Dermis microvascular lymphatic vessel endothelial cell (primary cell): ENCODE measurements around the gene ZC3H4. TPM values are rescaled to one million over a fixed set of nuclear protein-coding genes. Genes with fewer than 3 reads are reported as not detected.

Experiments
- DNase-seq, 2 donors: peaks; one replicate each; pipeline versions ENCODE4 v3.0.0 to v3.0.0-alpha.2; 2010; ENCODE audit warnings: low read depth in 2 of 2
- total RNA-seq: library from RNA; depleted of rRNA; stranded (reverse); fragments of >200 nt; gene quantifications from 2 replicates; pipeline ENCODE4 v1.2.1, GENCODE V29; 2014

The ZC3H4 gene
- 7.8 and 8.6 TPM in 2 replicates for total RNA-seq

DNA sequence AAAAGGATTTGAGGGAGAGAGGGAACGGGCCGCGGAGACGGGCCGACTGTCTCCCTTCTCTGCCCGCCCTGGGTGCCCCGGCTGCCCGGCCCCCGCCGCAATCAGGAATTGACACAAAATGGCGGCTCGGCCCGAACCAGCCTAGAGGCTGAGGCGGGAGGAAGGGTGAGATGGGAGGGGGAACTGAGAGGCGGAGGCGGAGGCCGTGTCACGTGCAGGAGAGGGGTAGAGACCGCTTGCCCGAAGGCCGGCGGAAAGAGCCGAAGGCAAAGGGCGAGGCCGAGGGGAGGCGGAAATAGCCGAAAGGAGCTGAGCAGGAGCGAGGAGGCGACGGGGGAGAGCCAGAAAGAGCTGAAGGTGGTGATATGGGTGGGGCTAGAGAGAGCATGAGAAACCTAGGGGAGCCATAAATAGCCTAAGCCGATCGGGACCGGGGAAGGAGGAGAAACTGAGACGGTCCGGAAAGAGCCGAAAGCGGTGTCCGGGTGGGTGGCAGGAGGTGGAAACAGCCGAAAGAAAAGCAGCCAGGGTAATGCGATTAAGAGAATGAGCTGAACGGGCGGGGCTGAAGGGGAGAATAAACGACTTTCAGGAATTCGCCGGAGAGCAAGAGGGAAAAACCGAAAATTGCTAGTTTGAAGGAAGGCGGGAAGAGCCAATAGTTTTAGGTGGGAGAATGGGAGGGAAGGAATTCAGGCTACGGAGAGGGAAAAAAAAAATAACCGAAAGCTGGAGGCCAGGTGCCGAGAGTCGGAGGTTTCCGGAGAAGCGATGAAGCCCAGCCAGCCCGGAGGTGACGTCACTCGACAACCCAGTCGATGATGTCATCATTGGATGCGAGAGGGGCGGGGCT is at the start of gene ZC3H4:
Gene ZC3H4 (minus strand): TSS at position 780 of the 853 bp plus-strand sequence. CDS start 1,192 bp downstream, outside the sequence.
- peak; percentile 95 to 99 for DNase-seq

DNA sequence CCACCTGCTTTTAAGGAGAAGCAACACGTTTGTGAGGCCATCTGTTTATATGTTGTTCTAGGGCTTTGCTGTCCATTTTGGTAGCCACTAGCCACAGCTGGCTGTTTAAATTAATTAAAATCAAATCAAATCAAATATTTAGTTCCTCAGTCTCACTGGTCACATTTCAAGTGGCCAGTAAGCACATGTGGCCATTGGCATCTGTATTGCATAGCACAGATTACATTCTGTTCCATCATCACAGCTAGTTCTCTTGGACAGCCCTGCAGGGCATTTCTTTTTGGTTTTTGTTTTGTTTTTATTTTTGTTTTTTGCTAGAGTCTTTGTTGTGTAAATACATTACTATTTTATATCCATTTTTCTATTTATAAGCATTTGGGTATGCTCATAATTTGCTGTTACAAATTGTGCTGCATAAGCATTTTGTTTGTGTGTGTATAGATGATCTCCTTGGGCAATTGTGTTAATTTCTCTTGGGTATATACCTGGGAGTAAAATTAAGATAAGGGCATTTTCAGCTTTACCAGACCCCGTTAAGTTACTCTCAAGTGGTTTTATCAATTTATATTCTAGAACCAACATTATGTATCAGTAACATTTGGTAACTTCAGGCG is 48.4 kb upstream of the ZC3H4 start:
- no peak for DNase-seq

DNA sequence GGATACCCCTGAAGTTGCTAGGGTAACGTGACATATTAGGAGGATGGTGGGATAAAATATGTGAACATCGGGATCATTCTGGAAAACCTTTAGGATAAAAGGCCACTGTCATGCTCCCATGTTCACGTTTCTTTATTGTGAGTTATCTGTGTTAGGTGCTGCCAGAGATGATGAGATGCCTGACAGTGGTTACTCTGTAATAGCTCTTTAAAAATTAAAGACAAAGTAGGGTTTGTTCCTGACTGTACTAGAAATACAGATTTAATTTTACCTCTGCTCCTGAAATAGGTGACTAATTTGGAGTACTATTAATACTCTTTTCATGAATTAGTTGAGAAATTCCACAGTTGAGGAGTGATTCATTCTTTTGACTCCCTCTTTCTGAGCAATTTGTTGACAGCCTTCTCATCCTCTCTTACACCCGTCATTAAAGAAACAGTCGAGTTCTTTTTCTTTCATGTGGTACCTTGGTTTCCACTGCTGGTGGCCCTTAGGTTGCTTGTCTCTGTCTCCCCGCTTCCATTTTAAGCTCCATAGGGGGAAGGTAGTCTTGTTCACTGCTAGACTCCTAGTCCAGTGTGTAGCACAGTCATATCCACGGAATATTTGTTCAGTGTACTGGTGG is 45.4 kb upstream of the ZC3H4 start:
- peak in 1 of 2 donors; percentile 78 for DNase-seq

DNA sequence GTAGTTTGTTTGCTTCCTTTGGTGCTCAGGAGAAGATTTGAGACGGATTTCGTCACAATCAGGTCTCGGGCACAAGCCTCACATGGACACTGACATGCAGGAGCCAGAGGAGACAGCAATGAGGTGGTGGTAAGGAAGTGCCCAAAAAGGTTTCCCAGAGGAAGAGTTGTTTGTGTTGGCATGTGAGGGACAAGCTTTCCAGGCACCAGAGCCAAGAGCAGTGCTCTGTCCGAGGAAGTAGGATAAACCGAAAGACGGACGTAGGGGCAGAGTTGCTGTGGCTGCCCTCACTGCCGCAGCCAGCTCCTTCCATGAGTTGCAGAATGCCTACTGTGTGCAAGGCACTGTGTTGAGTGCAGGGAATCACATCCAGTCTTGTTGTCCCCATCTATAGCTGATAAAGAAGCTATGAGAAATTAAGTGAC is 44.8 kb upstream of the ZC3H4 start:
- peak; percentile 80 to 88 for DNase-seq

DNA sequence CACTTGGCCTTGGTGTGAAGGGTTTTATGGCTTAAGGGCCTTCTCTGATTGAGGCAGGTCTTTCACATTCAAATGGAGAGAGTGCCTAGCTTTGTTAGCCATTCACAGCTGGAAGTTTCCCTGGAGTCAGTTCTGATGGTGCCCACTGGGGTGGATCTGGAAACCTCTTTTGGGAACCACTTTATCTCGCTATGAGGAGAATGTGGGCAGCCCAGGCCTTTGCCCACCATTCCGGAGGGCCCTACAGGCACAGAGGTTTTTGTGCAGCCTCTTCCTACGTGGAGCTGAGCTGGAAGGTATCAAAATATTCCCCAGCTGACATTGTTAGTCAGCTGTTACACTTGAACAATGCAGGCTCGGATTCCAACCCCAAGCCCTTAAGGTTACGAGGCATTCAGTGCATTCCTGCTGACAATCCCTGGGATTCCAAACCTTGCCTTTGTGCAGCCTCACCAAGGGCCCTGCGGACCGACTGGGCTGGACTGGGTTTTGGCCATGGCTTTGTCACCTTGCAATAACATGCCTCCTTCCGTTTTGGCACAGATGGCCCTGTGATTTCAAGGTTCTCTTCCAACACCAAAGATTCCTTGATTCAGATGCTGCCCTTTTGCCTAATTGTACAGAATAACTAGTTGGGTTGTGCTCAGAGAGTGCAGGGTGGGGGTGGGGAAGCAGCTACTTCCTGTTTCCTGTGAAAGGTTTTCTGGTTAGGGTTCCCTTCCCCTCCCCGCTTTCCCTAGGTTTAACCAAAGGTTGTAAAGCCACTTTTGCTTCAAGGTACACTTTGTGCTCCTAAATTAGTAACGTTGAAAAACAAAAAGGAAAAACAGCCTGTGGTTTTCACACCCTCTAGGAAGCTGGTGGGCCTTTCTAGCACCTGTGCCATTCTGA is 44.1 kb upstream of the ZC3H4 start:
- peak; percentile 80 to 94 for DNase-seq

DNA sequence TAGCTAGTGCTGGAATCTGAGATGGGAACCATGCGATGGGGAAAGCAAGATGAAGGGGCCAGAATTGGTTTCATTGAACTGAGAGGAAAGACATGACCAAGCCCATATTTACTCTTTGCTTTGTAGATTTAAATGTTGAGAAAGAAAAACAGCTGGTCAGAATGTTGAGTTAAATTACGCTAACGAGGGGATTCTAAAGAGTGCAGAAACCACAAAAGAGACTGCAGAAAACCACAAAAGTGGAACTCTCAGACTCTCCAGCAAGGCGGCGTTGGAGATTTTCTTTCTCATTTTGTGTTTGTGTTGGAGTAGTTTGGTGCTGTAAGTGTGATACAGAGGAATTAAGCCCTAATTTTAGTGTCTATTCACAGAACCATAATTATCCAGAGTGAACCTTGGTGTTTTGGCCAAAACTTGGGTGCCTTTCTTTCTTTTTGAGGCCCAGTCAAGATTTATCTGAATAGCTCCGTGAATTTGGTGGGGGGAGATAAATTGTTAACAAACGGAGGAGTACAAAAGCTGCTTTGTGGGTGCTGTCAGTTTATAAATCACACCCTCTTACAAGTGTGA is 43.4 kb upstream of the ZC3H4 start:
- DNase-seq: no peak

DNA sequence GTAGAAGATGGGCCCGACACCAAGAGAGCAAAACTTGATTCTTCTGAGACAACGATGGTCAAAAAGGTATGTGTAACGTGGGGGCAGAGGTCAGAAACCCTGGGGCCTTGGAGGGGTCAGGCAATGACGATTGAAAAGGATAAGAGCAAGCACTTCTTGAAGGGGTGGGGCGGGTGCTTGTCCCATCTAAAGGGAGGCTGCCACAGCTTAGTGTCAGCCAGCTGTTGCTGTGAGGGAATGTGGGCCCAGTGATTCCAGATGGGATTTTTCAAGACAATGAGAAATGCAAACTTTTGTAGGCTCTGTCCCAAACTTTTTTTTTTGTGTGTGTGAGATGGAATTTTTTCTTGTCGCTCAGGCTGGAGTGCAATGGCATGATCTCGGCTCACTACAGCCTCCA is 41.6 kb upstream of the ZC3H4 start:
- no peak for DNase-seq

DNA sequence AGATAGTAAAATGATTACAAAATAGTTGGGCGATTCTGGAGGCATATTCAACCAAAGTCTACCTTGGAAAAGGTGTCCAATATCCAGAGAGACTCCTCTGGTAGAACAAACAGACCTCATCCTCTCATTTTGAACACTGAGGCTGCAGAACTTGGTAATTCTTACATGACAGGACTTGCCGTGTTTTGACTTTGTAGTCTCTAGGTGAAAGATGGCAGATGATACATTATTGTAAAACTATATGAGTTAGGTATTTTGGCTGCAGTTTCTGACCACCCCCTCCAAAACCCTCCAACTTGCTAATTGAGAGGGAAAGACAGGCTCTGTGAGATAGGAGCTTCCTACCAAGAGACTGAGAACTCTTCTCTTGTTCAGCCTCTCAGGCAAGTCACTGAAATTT is 39.7 kb upstream of the ZC3H4 start:
- DNase-seq: no peak

DNA sequence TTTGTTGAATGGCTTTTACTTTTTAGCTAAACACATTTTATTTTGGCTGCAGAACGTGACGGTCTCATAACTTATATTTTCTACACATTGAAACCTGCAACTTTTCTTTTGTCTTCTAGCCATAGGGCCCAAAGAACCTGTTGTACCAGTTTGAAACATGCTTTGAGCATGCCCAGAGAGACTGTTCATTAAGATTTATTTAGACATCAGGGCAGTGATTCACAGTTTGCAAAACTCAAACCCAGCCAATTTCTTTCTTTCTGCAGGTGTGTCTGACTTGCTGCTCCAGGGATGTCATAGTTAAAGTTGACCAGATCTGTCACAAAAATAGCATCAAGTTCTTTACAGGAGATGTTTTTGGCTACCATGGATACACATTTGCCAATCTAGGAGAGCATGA is 39.1 kb upstream of the ZC3H4 start:
- DNase-seq: no peak

DNA sequence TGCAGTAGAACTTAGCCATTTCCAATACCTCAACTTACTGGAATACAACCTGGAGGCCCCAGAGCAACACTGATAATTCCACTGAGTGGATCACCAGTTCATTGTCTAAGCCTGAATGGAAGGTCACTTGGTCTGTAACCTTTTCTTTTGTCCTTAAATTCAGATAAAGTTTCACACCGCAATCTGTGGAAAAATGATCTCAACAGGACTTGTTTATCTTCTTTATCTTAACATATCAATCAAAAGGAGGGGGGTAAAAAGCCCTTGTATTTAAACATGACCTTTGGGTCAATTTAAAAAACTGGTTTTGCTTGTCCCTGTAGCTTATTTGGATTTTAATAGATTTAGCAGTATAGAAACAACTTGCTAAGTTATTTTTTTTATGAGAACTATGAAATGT is 38.6 kb upstream of the ZC3H4 start:
- peak; percentile 44 to 81 for DNase-seq

DNA sequence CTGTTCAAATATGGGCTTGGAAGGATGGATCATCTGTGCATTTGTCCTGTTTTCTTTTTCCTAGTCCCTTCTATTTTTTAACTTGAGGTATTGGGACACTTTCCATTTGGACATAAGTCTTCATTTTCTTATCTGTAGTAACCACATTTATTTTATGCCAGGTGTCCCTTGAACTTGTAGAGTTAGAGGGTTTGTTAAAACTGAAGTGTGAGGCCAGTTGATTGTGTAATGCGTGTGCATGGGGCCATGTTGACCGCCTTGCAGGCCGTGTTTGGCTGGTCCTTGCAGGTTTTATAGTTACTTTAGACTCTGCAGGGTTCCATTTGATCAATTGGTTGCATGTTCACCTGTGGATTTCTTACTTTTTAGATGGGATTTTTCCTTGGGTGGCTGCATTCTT is 38.1 kb upstream of the ZC3H4 start:
- DNase-seq: no peak

DNA sequence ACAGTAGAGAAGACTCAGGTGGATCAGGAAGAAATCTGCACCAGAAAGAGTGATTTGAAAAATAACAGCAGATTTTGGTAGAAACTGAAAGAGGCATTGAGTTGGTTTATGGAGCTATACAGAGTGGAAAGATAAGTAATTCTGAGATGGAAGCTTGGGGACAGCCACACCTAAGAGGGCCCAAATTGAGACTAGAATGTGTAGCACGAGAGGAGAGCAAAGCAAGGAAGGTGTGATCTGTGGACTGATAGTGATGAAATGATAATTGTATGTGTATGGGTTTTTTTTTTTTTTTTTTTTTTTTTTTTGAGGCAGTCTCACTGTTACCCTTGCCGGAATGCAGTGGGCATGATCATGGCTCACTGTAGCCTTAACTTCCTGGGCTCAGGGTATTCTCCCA is 33.3 kb upstream of the ZC3H4 start:
- DNase-seq: no peak

DNA sequence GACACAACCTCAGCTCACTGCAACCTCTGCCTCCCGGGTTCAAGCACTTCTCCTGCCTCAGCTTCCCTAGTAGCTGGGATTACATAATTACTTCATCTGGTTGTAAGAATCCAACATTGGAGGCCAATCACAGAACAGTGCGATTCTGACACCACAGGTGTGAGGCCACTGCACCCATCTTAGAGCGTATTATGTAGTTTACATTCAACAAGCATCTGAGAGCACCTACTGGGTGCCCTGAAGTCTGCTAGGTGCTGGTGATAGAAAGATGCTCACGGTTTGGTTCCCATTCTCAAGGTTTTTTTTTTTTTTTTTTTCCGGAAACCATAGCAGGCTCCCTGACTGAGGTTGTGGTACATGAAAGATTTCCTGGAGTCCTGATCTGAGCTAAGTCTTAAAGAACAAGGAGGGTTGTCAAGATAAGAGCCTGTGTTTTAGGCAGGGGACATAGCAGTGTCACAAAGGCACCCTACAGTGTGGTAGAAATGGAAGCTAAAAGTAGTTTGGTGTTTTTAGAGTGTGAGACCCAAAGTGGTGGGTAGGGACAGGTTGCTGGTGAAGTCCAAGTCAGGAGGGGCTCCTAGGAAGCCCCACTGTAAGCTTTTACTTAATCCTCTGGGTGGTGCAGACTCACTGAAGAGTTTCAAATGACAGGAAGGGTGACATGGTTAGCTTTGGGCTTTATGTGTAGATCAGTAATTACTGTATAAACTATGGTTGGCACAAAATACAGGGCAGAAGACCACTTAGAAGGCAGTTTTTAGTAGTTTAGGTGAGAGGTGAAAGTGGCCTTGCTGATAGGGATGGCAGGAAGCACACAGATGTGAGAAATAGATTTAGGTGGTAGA is 32.3 kb upstream of the ZC3H4 start:
- no peak for DNase-seq

DNA sequence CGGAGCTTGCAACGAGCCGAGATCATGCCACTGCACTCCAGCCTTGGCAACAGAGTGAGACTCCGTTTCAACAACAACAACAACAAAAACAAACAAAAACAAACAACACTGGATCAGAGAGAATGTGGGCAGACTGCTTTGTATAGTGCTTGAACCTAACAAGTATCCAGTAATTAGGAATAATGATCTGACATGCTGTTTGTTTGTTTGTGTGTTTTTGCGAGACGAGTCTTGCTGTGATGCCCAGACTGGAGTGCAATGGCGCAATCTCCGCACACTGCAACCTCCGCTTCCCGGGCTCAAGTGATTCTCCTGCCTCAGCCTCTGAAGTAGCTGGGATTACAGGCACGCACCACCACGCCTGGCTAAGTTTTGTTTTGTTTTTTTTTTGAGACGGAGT is 31.1 kb upstream of the ZC3H4 start:
- no peak for DNase-seq

DNA sequence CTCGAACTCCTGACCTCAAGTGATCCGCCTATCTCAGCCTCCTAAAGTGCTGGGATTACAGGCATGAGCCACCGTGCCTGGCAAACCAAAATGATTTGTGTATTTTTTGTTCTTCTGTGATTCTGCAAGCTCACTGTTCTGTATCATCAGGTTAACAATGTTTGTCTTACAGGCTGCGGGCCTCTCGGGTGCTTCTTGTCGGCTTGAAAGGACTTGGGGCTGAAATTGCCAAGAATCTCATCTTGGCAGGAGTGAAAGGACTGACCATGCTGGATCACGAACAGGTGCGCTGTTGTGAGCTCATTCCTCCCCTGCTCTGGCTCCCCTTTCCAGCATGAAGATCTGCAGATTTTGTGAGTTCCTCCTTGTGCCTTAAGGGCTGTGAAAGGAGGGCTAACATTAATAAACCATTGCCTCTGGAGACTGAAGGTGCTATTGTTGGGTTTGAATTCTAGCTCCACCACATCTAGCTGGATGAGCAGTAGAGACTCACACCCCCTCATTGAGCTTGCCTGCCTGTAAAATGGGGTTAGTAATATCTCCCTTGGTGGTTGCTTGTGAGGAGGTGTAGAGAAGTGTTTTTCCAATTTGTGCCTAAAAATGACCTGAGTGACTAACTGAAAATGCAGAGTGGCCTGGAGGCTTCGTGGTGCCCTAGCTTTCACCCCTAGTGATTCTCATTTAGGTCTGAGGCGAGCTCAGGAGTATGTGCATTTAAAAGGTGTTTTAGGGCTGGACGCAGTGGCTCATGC is 29.9 kb upstream of the ZC3H4 start:
- no peak for DNase-seq

DNA sequence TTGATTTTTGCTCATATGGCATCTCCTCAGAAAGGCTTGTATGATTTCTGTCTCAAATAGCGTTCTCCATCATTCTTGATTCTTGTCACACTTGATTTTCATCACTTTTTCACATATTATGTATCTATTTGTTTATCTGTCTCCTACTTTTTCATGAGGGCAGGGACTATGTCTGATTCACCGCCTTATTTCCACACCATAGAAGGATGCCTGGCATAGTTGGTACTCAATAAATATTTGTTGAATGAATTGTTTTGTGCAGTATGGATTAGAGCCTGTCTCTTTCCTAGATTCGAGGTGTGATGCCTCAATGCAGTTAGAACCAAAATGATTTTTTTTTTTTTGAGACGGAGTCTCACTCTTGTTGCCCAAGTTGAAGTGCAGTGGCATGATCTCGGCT is 29.2 kb upstream of the ZC3H4 start:
- no peak for DNase-seq

DNA sequence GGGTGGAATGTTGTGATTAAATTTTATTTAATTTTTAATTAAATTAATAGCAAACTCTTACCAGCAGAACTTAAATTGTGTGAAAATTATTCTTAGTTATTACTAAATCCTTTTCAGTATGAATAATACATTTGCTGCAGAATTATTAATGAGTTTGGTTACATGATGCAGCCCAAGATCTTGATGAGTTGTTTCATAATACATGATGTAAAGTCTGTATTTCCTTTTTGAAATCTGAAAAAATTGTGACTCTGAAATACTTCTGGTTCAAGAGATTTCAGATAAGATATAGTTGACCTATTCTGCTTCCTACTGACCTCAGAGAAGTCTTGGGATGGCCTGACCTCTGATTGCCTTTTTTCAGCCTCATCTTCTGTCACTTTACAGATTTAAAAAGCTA is 28.1 kb upstream of the ZC3H4 start:
- no peak for DNase-seq

DNA sequence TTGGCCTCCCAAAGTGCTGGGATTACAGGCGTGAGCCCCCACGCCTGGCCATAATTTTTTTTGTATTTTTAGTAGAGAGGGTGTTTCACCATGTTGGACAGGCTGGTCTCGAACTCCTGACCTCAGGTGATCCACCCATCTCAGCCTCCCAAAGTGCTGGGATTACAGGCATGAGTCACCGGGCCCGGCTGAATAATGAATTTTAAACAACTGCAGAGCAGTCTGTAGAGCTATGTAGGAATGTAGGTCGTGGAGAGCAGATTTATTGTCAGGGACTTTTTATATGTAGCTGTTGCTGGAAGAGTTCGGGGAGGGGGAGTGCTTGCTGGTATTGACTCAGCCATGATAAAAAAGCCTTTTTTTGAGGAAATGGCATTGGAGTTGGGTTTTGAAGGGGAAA is 27.7 kb upstream of the ZC3H4 start:
- peak in 1 of 2 donors; percentile 20 for DNase-seq

DNA sequence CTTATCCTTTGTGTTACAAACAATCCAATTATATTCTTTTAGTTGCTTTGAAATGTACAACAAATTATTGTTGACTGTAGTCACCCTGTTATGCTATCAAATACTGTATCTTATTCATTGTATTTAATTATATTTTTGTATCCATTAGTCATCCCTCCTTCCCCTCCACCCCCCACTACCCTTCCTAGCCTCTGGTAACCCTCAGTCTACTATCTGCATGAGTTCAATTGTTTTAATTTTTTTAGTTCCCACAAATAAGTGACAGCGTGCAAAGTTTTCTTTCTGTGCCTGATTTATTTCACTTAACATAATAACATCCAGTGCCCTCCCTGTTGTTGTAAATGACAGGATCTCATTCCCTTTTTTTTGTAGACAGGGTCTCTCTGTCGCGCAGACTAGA is 21.6 kb upstream of the ZC3H4 start:
- DNase-seq: peak in 1 of 2 donors; percentile 71

DNA sequence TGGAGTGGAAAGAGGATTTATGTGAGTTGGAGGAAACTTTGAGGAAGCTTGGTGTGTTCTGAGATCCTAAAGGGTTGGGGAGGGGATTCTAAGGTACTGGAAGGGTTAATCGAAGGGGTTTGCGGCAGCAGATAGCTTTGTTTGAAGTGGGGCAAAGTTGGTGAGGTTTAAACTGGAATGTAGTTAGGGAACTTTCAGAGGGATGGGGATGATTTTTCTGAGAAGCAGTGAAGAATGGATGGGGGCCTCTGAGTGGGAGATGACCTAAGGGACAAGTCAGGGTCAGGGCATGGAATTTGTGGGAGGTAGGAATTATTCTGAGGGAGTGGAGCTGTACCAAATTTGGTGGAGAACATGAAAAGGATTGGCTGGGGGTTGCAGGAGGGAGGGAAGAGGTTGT is 21.0 kb upstream of the ZC3H4 start:
- no peak for DNase-seq
